Coronary artery (tissue), 2 donors: Measurements from ENCODE around the gene SASS6.

Source experiments
- DNase-seq: peaks from one replicate; pipeline ENCODE4 v3.0.0-alpha.2; 2017; ENCODE audit warnings: low spot score
- H3K27ac ChIP-seq, 2 donors: fragments of 200-600 bp; sonication (generic); one replicate each; pipeline ENCODE4 v1.5.1; 2016 to 2019
- H3K4me3 ChIP-seq: fragments of 200-600 bp; sonication (generic); 2 replicates; pipeline ENCODE4 v1.5.1; 2016; ENCODE audit warnings: mild to moderate bottlenecking, moderate library complexity
- CTCF ChIP-seq: fragments of 200-600 bp; sonication (generic); IDR thresholded peaks from one replicate; pipeline ENCODE4 v1.5.1; 2019; ENCODE audit warnings: antibody characterized with exemption

Gene SASS6

GRCh38 chr1:100132566-100133477 is at the start of gene SASS6, which contains the start of gene TRMT13:
Gene SASS6, minus strand, starts transcription at chr1:100132930. Its CDS starts 116 bp downstream, at chr1:100132814.
Gene TRMT13, plus strand, starts transcription at chr1:100133163. Its CDS starts 6 bp downstream, at chr1:100133169.
- H3K4me3 ChIP-seq = peak within 1 kb of the TSS; percentile 83
- H3K27ac ChIP-seq = peak within 1 kb of the TSS; percentile 38 to 75
- no peak for TF ChIP-seq CTCF
- DNase-seq = peak; percentile 98

GRCh38 chr1:100178091-100178490 is 45.4 kb upstream of the SASS6 start, which contains the start of gene LRRC39:
Gene LRRC39, minus strand, starts transcription at chr1:100178256. Its CDS starts 9,740 bp downstream, at chr1:100168516.
- H3K4me3 ChIP-seq = no peak within 1 kb of the TSS
- no peak for DNase-seq
- TF ChIP-seq CTCF = no peak
- no peak within 1 kb of the TSS for H3K27ac ChIP-seq

GRCh38 chr1:100177295-100178041 is 44.7 kb upstream of the SASS6 start:
- TF ChIP-seq CTCF = no peak
- Histone ChIP-seq H3K27ac (no peak overlapping the region), H3K4me3 (no peak overlapping the region)
- no peak for DNase-seq

- H3K4me3 ChIP-seq = no peak overlapping the region
- no peak for TF ChIP-seq CTCF
- H3K27ac ChIP-seq = no peak overlapping the region
- no peak for DNase-seq
These were observed 35.3 kb upstream of the SASS6 start for GRCh38 chr1:100168051-100168450.

GRCh38 chr1:100164702-100165101 is 32.0 kb upstream of the SASS6 start:
- no peak for DNase-seq
- Histone ChIP-seq H3K27ac (no peak overlapping the region), H3K4me3 (no peak overlapping the region)
- no peak for TF ChIP-seq CTCF

GRCh38 chr1:100164216-100164615 is 31.5 kb upstream of the SASS6 start:
- no peak for TF ChIP-seq CTCF
- DNase-seq = no peak
- no peak overlapping the region for H3K27ac ChIP-seq

More at GRCh38 chr1:100164216-100164615, 31.5 kb upstream of the SASS6 start:
- no peak overlapping the region for H3K4me3 ChIP-seq
